ENCODE results near the gene EPDR1. TPM values are rescaled to one million over a fixed set of nuclear protein-coding genes. Genes with fewer than 3 reads are reported as not detected.

Gene EPDR1
- total RNA-seq, 1 experiment from 2014 or later = 5.3 TPM

DNA sequence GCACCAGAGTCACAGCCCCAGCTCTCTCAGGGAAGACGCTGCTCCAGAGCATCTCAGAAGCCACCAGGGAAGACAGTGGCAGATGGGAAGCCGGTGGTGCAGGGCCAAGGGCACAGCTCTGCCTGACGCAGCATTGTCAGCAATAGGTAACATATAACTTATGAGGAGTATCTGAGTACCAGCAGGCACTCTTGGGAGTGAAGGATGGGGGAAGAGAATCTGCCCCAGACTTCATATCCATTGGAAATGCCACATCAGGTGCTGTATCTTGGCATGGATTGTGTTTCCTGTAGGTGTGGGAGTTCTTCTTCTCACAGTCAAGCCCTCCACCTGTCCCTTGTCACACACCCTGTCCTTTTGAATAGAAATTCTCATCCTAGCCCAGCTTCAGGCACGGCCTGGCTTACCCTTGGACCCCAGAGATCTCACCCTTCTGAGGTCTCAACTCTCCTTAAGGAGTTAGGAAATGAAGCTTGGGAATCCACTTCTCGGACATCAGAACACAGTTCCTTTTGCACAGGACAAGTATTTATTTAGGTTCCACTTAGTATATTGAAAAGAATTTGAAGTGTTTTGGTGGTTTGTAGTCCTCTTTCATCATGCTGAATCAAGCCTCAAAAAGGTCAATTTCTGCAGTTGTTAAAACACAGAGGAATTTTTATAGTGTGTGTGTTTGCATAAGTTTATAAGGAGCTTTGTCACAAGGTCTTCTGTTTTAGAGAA lies 9.9 kb downstream of the EPDR1 start:
- no peak overlapping the region for H2BK12ac ChIP-seq (ENCODE audit: insufficient read length, low read depth, low read length)
- no peak overlapping the region for H3K18ac ChIP-seq (ENCODE audit: insufficient read length, low read depth, low read length)
- H3K27me3 ChIP-seq (ENCODE audit: insufficient read depth, low read length) = no peaks in the 10 kb centered on the region
- H3T11ph ChIP-seq (ENCODE audit: low read length) = no peak overlapping the region
- H3K23ac ChIP-seq (ENCODE audit: insufficient read length, low read depth, low read length) = no peak overlapping the region
- H3K27me3 Mint-ChIP-seq (ENCODE audit: low read depth) = no peaks in the 10 kb centered on the region
- 0 out of 2 replicates have a peak, but pooled peaks cover 1% of the 10 kb centered on the region for H3K79me2 ChIP-seq (ENCODE audit: insufficient read depth, low read length)
- no peak overlapping the region for H2BK5ac ChIP-seq (ENCODE audit: insufficient read length, low read length)
- no peak overlapping the region for H2BK120ac ChIP-seq (ENCODE audit: low read depth, low read length, poor library complexity, severe bottlenecking)
- H3K4me1 ChIP-seq (ENCODE audit: insufficient read depth, low read length) = no peaks in the 10 kb centered on the region
- no peak overlapping the region for H3K56ac ChIP-seq (ENCODE audit: insufficient read length, low read depth, low read length)
- no peaks in the 10 kb centered on the region for H3K9me3 ChIP-seq (ENCODE audit: control insufficient read depth, low read depth, low read length)
- no peak overlapping the region for H3K9ac ChIP-seq (ENCODE audit: extremely low read depth, insufficient read length, low read length)
- no peak overlapping the region for H2BK15ac ChIP-seq (ENCODE audit: low read depth, low read length)
- no peak overlapping the region for H3K4me2 ChIP-seq (ENCODE audit: insufficient read depth, insufficient read length, low read length)
- WGBS (ENCODE audit: extremely low coverage, insufficient read length, low lambda C conversion rate) = no CpG with 5 or more reads among the region's 5 CpGs
- H2AK5ac ChIP-seq (ENCODE audit: insufficient read length, low read length) = no peak overlapping the region
- no peaks in the 10 kb centered on the region for H3K4me1 Mint-ChIP-seq
- no peaks in the 10 kb centered on the region for H3K23me2 ChIP-seq (ENCODE audit: insufficient read length, low read depth, low read length, poor library complexity, severe bottlenecking)
- H4K20me1 ChIP-seq (ENCODE audit: control insufficient read depth, insufficient read depth, insufficient read length) = no peaks in the 10 kb centered on the region
- H4K5ac ChIP-seq (ENCODE audit: insufficient read length, low read depth, low read length) = no peak overlapping the region
- DNase-seq = no peak
- no peak overlapping the region for H2AFZ ChIP-seq (ENCODE audit: low read length)
- no peak overlapping the region for H3K14ac ChIP-seq (ENCODE audit: insufficient read depth, low read length)
- H3K27ac ChIP-seq (ENCODE audit: insufficient read length, low read depth, low read length) = no peak overlapping the region
- peaks cover 0 to 7% (median 2%) of the 10 kb centered on the region in 3 experiments; a peak in 4 of 7 replicates for H3K36me3 Mint-ChIP-seq (ENCODE audit: insufficient read depth in 1 of 3, low read depth in 3 of 3)
- no peak overlapping the region for H4K8ac ChIP-seq (replicated peaks; ENCODE audit: insufficient read length, low read depth, low read length)
- H2BK20ac ChIP-seq (ENCODE audit: low read depth, low read length, poor library complexity, severe bottlenecking) = no peak overlapping the region
- no peak overlapping the region for H3K4ac ChIP-seq (ENCODE audit: low read depth, low read length)
- H3K79me1 ChIP-seq (ENCODE audit: insufficient read depth, low read depth, low read length, poor library complexity, severe bottlenecking) = no peaks in the 10 kb centered on the region
- no peak overlapping the region for H4K91ac ChIP-seq (ENCODE audit: insufficient read length, low read depth, low read length)
- TF ChIP-seq, protein P1, sequence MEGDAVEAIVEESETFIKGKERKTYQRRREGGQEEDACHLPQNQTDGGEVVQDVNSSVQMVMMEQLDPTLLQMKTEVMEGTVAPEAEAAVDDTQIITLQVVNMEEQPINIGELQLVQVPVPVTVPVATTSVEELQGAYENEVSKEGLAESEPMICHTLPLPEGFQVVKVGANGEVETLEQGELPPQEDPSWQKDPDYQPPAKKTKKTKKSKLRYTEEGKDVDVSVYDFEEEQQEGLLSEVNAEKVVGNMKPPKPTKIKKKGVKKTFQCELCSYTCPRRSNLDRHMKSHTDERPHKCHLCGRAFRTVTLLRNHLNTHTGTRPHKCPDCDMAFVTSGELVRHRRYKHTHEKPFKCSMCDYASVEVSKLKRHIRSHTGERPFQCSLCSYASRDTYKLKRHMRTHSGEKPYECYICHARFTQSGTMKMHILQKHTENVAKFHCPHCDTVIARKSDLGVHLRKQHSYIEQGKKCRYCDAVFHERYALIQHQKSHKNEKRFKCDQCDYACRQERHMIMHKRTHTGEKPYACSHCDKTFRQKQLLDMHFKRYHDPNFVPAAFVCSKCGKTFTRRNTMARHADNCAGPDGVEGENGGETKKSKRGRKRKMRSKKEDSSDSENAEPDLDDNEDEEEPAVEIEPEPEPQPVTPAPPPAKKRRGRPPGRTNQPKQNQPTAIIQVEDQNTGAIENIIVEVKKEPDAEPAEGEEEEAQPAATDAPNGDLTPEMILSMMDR (conservative IDR thresholded peaks at IDR 0.05) = no peak
- H3K9me3 Mint-ChIP-seq = peaks cover 6 to 7% of the 10 kb centered on the region in 2 experiments; a peak in 4 of 5 replicates
- H3K27ac Mint-ChIP-seq = no peak overlapping the region
- H3K4me3 Mint-ChIP-seq = no peak overlapping the region

Data from H9 (cell line).